GM12878 (cell line): ENCODE data around the gene FBLN5.

ENCODE experiments used
- SUZ12 ChIP-seq: fragments of 200-600 bp; sonication (generic); IDR thresholded peaks from one replicate; pipeline ENCODE4 v1.6.1; 2018; ENCODE audit warnings: antibody characterized with exemption, mild to moderate bottlenecking; ENCODE audit not compliant: unreplicated experiment
- ZBTB33 ChIP-seq: fragments of 450-650 bp; IDR thresholded peaks from 2 replicates; pipeline ENCODE4 v1.6.1; 2017; ENCODE audit warnings: mild to moderate bottlenecking
- ZNF274 ChIP-seq: IDR thresholded peaks from one replicate; pipeline ENCODE4 v1.8.0; 2011; ENCODE audit not compliant: insufficient read length, insufficient read depth
- ZSCAN29 ChIP-seq: fragments of 450-650 bp; IDR thresholded peaks from 2 replicates; pipeline ENCODE4 v1.6.1; 2017; ENCODE audit warnings: mild to moderate bottlenecking, moderate library complexity
- TF ChIP-seq, protein P1 (sequence below), 3 experiments: IDR thresholded peaks in 2 of 3; conservative IDR thresholded peaks in 1 of 3; 2 replicates each; pipeline ENCODE4 v1.5.1; 2011; ENCODE audit warnings: low read depth in 3 of 3, low read length in 3 of 3, mild to moderate bottlenecking in 3 of 3, control low read depth in 2 of 3, moderate library complexity in 2 of 3, inconsistent platforms in 1 of 3, mixed read lengths in 1 of 3; ENCODE audit not compliant: control insufficient read depth in 2 of 3, insufficient read depth in 1 of 3; ENCODE audit errors: extremely low read depth in 1 of 3
- TF ChIP-seq, protein P2 (sequence below): fragments of 150-350 bp; IDR thresholded peaks from 2 replicates; pipeline ENCODE4 v1.6.1; 2016; ENCODE audit warnings: low read depth, low read length

- TF ChIP-seq, protein P1, sequence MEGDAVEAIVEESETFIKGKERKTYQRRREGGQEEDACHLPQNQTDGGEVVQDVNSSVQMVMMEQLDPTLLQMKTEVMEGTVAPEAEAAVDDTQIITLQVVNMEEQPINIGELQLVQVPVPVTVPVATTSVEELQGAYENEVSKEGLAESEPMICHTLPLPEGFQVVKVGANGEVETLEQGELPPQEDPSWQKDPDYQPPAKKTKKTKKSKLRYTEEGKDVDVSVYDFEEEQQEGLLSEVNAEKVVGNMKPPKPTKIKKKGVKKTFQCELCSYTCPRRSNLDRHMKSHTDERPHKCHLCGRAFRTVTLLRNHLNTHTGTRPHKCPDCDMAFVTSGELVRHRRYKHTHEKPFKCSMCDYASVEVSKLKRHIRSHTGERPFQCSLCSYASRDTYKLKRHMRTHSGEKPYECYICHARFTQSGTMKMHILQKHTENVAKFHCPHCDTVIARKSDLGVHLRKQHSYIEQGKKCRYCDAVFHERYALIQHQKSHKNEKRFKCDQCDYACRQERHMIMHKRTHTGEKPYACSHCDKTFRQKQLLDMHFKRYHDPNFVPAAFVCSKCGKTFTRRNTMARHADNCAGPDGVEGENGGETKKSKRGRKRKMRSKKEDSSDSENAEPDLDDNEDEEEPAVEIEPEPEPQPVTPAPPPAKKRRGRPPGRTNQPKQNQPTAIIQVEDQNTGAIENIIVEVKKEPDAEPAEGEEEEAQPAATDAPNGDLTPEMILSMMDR (IDR thresholded peaks at IDR 0.05 in 2 of 3, conservative IDR thresholded peaks at IDR 0.05 in 1 of 3; ENCODE audit: control insufficient read depth in 2 of 3, extremely low read depth in 1 of 3, insufficient read depth in 1 of 3, low read depth in 3 of 3, low read length in 3 of 3) = no peak
- TF ChIP-seq SUZ12 = no peak
- no peak for TF ChIP-seq ZNF274
- no peak for TF ChIP-seq ZSCAN29
- TF ChIP-seq ZBTB33 = no peak
- TF ChIP-seq, protein P2, sequence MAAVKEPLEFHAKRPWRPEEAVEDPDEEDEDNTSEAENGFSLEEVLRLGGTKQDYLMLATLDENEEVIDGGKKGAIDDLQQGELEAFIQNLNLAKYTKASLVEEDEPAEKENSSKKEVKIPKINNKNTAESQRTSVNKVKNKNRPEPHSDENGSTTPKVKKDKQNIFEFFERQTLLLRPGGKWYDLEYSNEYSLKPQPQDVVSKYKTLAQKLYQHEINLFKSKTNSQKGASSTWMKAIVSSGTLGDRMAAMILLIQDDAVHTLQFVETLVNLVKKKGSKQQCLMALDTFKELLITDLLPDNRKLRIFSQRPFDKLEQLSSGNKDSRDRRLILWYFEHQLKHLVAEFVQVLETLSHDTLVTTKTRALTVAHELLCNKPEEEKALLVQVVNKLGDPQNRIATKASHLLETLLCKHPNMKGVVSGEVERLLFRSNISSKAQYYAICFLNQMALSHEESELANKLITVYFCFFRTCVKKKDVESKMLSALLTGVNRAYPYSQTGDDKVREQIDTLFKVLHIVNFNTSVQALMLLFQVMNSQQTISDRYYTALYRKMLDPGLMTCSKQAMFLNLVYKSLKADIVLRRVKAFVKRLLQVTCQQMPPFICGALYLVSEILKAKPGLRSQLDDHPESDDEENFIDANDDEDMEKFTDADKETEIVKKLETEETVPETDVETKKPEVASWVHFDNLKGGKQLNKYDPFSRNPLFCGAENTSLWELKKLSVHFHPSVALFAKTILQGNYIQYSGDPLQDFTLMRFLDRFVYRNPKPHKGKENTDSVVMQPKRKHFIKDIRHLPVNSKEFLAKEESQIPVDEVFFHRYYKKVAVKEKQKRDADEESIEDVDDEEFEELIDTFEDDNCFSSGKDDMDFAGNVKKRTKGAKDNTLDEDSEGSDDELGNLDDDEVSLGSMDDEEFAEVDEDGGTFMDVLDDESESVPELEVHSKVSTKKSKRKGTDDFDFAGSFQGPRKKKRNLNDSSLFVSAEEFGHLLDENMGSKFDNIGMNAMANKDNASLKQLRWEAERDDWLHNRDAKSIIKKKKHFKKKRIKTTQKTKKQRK = no peak
Measured at GRCh38 chr14:91902336-91902735, 45.2 kb downstream of the FBLN5 start.
